ENCODE measurements around the gene ZNF605. TPM values are rescaled to one million over a fixed set of nuclear protein-coding genes. Genes with fewer than 3 reads are reported as not detected.
"Not testable (repeated sequence)": the region's sequence is repeated elsewhere in the genome, so short reads cannot be mapped to it uniquely, and the experiment has no call there.

ZNF605 gene
- total and polyA plus RNA-seq, 4 donors: 2.1 to 17.3 (median 7.3) TPM

DNA sequence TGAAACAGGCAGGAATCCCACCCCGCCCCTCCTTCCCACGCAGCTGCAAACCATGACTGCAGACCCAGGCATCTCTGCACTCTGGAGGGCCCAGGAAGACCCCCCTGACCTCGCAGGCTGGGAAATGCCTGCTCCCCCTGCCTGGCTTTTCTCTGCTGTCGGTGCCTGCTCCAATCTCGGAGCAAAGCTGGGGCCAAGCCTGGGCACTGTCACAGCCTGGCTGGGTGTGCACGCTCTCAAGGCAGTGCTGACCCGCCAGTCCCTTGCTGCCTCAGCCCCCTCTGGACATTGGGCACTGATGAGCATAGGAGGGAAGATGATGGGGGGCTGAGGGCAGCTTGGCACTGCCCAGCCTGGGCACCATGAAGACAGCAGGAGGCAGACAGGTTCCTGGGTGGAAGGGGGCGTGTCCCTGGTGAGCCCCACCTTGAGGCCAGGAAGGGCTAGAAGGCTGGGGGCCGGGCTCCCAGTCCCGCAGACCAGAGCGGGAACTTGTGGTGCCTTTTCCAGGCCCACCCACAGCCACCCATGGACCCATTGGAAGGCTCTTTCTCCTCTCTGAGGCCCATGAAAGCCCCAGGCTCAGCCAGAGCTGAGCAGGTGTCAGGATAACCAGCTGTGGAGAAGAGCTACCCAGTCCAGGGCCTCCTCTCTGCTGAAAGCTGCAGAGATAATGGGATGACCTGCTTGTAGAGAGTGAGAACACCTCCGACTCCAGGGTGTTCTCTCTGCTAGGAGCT lies 10.7 kb upstream of the ZNF605 start:
- ATAC-seq (ENCODE audit: insufficient read depth, low FRiP score) (no peak), DNase-seq (no peak)
- no peak overlapping the region for H3K27ac ChIP-seq (ENCODE audit: low read depth in 1 of 2, low read length in 1 of 2)
- TF ChIP-seq, protein P1, sequence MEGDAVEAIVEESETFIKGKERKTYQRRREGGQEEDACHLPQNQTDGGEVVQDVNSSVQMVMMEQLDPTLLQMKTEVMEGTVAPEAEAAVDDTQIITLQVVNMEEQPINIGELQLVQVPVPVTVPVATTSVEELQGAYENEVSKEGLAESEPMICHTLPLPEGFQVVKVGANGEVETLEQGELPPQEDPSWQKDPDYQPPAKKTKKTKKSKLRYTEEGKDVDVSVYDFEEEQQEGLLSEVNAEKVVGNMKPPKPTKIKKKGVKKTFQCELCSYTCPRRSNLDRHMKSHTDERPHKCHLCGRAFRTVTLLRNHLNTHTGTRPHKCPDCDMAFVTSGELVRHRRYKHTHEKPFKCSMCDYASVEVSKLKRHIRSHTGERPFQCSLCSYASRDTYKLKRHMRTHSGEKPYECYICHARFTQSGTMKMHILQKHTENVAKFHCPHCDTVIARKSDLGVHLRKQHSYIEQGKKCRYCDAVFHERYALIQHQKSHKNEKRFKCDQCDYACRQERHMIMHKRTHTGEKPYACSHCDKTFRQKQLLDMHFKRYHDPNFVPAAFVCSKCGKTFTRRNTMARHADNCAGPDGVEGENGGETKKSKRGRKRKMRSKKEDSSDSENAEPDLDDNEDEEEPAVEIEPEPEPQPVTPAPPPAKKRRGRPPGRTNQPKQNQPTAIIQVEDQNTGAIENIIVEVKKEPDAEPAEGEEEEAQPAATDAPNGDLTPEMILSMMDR (IDR thresholded peaks at IDR 0.05; ENCODE audit: control extremely low read depth, extremely low read depth): no peak
- peaks cover 0 to 30% (median 3%) of the 10 kb centered on the region in 4 donors for H3K9me3 ChIP-seq (ENCODE audit: control insufficient read depth in 4 of 4, insufficient read depth in 3 of 4, low read length in 3 of 4)
- H3K36me3 ChIP-seq (ENCODE audit: control insufficient read depth in 4 of 4, insufficient read depth in 4 of 4, low read length in 4 of 4): peaks cover 0 to 32% (median 3%) of the 10 kb centered on the region in 4 donors
- no peak overlapping the region for H3K9ac ChIP-seq (ENCODE audit: insufficient read depth in 1 of 2, low read length in 2 of 2)
- WGBS, 2 donors: 95% methylated on average over 12 of the region's 12 CpGs
- H3K27me3 ChIP-seq (ENCODE audit: control insufficient read depth in 3 of 3, insufficient read depth in 3 of 3, low read length in 2 of 3): no peaks in the 10 kb centered on the region
- no peak overlapping the region for H3K4me3 ChIP-seq
- peaks cover 0 to 2% (median 0%) of the 10 kb centered on the region in 5 donors for H3K4me1 ChIP-seq (ENCODE audit: control insufficient read depth in 5 of 5, insufficient read depth in 5 of 5, low read length in 5 of 5)

DNA sequence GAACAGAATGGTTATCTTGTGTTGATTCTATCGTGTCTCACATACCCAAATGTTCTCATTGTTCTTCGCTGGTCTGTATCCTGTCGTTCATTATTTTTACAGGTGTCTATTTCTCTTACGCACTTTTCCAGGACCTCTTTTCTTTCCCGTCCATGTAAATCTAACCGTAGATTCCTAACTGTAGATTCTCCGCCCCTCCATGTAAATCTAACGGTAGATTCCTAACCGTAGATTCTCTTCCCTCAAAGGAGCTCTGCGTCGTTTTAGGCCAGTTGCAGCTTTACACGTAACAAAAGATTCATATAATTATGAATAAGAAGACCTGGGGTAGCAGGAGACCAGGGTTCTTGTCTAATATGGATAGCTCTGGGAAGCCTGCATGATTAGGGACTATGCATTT lies 9.7 kb upstream of the ZNF605 start:
- Histone ChIP-seq H3K27ac (ENCODE audit: low read depth in 1 of 2, low read length in 1 of 2) (no peak overlapping the region), H3K9me3 (ENCODE audit: control insufficient read depth in 4 of 4, insufficient read depth in 3 of 4, low read length in 3 of 4) (peaks cover 0 to 28% (median 3%) of the 10 kb centered on the region in 4 donors), H3K36me3 (ENCODE audit: control insufficient read depth in 4 of 4, insufficient read depth in 4 of 4, low read length in 4 of 4) (peaks cover 0 to 32% (median 4%) of the 10 kb centered on the region in 4 donors), H3K9ac (ENCODE audit: insufficient read depth in 1 of 2, low read length in 2 of 2) (no peak overlapping the region), H3K4me1 (ENCODE audit: control insufficient read depth in 5 of 5, insufficient read depth in 5 of 5, low read length in 5 of 5) (peaks cover 0 to 2% (median 0%) of the 10 kb centered on the region in 5 donors), H3K27me3 (ENCODE audit: control insufficient read depth in 3 of 3, insufficient read depth in 3 of 3, low read length in 2 of 3) (no peaks in the 10 kb centered on the region), H3K4me3 (no peak overlapping the region)
- DNase-seq (no peak), ATAC-seq (ENCODE audit: insufficient read depth, low FRiP score) (no peak)
- TF ChIP-seq, protein P1 (IDR thresholded peaks at IDR 0.05; ENCODE audit: control extremely low read depth, extremely low read depth): no peak
- 94 to 95% methylated on average over 12 of the region's 12 CpGs for WGBS, 2 donors

DNA sequence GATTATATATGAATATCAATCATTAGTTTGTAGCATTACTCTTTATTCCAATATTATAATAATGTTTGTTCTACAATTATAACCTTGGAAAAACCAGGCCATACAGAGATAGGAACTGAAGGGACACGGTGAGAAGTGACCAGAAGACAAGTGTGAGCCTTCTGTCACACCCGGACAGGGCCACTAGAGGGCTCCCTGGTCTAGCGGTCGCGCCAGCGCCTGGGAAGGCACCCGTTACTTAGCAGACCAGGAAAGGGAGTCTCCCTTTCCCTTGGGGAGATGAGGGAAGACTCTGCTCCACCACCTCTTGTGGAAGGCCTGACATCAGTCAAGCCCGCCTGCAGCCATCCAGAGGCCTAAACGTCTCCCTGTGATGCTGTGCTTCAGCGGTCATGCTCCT lies 7.8 kb upstream of the ZNF605 start:
- 66 to 72% methylated on average over 10 of the region's 10 CpGs for WGBS, 2 donors
- H3K4me3 ChIP-seq; H3K9ac ChIP-seq (ENCODE audit: insufficient read depth in 1 of 2, low read length in 2 of 2); DNase-seq; H3K27ac ChIP-seq (ENCODE audit: low read depth in 1 of 2, low read length in 1 of 2); H3K27me3 ChIP-seq (ENCODE audit: control insufficient read depth in 3 of 3, insufficient read depth in 3 of 3, low read length in 2 of 3); H3K4me1 ChIP-seq (ENCODE audit: control insufficient read depth in 5 of 5, insufficient read depth in 5 of 5, low read length in 5 of 5); ATAC-seq (ENCODE audit: insufficient read depth, low FRiP score): not testable (repeated sequence)
- Histone ChIP-seq H3K9me3 (ENCODE audit: control insufficient read depth in 4 of 4, insufficient read depth in 3 of 4, low read length in 3 of 4) (peaks cover 0 to 26% (median 5%) of the 10 kb centered on the region in 4 donors), H3K36me3 (ENCODE audit: control insufficient read depth in 4 of 4, insufficient read depth in 4 of 4, low read length in 4 of 4) (peaks cover 0 to 37% (median 5%) of the 10 kb centered on the region in 4 donors)

DNA sequence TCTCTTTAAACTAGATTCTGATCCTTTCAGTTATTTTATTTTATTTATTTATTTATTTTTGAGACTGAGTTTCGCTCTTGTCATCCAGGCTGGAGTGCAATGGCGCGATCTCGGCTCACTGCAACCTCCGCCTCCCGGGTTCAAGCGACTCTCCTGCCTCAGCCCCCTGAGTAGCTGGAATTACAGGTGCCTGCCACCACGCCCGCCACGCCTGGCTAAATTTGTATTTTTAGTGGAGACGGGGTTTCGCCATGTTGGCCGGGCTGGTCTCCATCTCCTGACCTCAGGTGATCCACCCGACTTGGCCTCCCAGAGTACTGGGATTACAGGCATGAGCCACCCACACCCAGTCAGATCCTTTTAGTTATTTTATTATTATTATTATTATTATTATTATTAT lies 5.7 kb upstream of the ZNF605 start:
- 99 to 100% methylated on average over 14 of the region's 14 CpGs for WGBS, 2 donors
- H3K9me3 ChIP-seq (ENCODE audit: control insufficient read depth in 4 of 4, insufficient read depth in 3 of 4, low read length in 3 of 4); H3K9ac ChIP-seq (ENCODE audit: insufficient read depth in 1 of 2, low read length in 2 of 2); H3K4me3 ChIP-seq; H3K27me3 ChIP-seq (ENCODE audit: control insufficient read depth in 3 of 3, insufficient read depth in 3 of 3, low read length in 2 of 3); H3K4me1 ChIP-seq (ENCODE audit: control insufficient read depth in 5 of 5, insufficient read depth in 5 of 5, low read length in 5 of 5); DNase-seq; ATAC-seq (ENCODE audit: insufficient read depth, low FRiP score); H3K27ac ChIP-seq (ENCODE audit: low read depth in 1 of 2, low read length in 1 of 2): not testable (repeated sequence)
- peaks cover 0 to 32% (median 5%) of the 10 kb centered on the region in 4 donors for H3K36me3 ChIP-seq (ENCODE audit: control insufficient read depth in 4 of 4, insufficient read depth in 4 of 4, low read length in 4 of 4)
